Esophagus squamous epithelium (tissue), 4 donors: ENCODE measurements around the gene FGR.

ENCODE experiments used
- POLR2A ChIP-seq, 4 donors: fragments of 450-650 bp; IDR thresholded peaks; one replicate each; pipeline ENCODE4 v1.6.1; 2017; ENCODE audit warnings: antibody characterized with exemption in 4 of 4, mild to moderate bottlenecking in 4 of 4, moderate library complexity in 3 of 4
- TF ChIP-seq, protein P1 (sequence below), 6 experiments: fragments of 450-650 bp in 4 of 6; fragments of 200-600 bp in 2 of 6; sonication (generic) in 2 of 6; IDR thresholded peaks; one replicate each; pipeline ENCODE4 v1.5.1; 2016 to 2019; ENCODE audit warnings: antibody characterized with exemption in 6 of 6, mild to moderate bottlenecking in 4 of 6, moderate library complexity in 4 of 6

DNA sequence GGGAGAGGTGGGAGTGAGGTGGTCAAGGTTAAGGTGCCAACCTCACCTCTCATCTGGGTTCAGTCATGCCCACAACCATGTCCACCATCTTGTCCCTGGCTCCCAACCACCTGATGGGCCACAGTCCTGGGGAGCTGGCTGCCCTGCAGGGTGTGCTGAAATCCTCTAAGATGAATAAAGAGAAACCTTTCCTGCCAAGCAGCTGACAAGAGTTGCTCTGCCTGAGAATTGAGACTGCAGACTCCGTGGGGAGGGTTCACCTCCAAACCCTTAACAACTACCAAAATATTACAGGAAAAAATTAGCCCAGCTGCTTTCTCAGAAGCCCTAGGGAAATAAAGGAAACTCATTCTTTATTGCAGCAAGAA is 15.2 kb upstream of the FGR start:
- no peak for TF ChIP-seq POLR2A (IDR thresholded peaks at IDR 0.05)
- TF ChIP-seq, protein P1, sequence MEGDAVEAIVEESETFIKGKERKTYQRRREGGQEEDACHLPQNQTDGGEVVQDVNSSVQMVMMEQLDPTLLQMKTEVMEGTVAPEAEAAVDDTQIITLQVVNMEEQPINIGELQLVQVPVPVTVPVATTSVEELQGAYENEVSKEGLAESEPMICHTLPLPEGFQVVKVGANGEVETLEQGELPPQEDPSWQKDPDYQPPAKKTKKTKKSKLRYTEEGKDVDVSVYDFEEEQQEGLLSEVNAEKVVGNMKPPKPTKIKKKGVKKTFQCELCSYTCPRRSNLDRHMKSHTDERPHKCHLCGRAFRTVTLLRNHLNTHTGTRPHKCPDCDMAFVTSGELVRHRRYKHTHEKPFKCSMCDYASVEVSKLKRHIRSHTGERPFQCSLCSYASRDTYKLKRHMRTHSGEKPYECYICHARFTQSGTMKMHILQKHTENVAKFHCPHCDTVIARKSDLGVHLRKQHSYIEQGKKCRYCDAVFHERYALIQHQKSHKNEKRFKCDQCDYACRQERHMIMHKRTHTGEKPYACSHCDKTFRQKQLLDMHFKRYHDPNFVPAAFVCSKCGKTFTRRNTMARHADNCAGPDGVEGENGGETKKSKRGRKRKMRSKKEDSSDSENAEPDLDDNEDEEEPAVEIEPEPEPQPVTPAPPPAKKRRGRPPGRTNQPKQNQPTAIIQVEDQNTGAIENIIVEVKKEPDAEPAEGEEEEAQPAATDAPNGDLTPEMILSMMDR (IDR thresholded peaks at IDR 0.05), result no peak
